GM19025 (cell line): ENCODE results near the gene NOC4L.
"Not testable (repeated sequence)": the region's sequence is repeated elsewhere in the genome, so short reads cannot be mapped to it uniquely, and the experiment has no call there.

ENCODE experiments used
- ATAC-seq: cut with Tn5 transposase; IDR thresholded peaks from one replicate; pipeline ENCODE4 v1.9.1; 2021; ENCODE audit warnings: mild to moderate bottlenecking, low read depth, moderate library complexity; ENCODE audit not compliant: unreplicated experiment

NOC4L gene

DNA sequence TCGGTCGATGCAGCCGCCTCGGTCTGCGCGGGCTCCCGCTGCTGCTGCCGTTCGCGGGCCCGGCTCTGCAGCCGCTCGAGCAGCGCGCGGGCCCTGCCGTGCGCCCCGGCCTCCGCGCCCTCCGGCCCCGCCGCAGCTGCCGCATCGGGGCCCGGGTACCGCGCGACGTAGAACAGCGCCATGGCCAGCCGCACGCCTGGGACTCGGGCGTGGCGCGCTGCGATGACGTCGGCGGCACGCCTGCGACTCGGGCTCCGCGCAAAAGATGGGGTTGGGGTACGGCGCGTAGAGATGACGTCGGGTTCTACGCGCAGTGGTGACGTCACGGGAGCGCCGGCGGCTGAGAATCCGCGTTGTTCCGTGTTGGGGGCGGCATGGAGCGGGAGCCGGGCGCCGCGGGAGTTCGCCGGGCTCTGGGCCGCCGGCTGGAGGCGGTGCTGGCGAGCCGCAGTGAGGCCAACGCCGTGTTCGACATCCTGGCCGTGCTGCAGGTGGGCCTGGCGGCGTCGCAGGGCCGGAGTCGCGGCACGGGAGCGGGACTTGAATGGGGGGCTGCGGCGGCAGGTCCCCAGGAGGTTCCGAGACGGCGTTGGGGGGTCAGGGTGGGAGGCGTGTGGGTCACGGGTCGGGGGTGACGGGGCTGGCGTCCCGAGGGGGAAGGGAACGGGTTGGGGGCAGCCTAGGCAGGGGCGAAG, at the start of gene NOC4L, which contains the start of gene DDX51:
TSS of gene NOC4L (plus strand) at position 343 of the 695 bp plus-strand sequence. CDS start at position 375, 32 bp downstream.
TSS of gene DDX51 (minus strand) at position 205 of the 695 bp plus-strand sequence. CDS start at position 182, 23 bp downstream.
- peak; percentile 90 for ATAC-seq

GRCh38 chr12:132095520-132096409, 48.5 kb upstream of the NOC4L start:
- ATAC-seq, result no peak

DNA sequence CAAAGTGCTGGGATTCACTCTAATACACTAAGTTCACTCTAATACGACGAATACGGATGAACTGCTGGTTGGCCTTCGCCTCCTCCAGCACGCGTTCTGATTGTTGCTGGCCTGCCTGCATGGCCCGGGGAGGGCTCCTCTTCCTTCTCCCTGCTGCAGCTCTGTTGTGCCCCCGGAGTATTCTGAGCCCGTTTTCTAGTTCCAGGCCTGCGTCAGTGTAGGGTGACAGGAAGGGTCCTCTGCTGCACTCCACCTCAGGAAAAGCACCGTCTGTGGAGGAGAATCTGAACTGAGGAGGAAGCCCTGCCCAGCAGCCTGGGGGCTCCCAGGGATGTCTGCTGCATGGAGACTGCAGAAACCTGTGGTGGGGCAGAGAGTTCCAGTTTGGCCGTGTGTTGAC, 44.5 kb upstream of the NOC4L start:
- ATAC-seq, result no peak

- ATAC-seq, result no peak
Observed at GRCh38 chr12:132100306-132101065, 43.8 kb upstream of the NOC4L start.

DNA sequence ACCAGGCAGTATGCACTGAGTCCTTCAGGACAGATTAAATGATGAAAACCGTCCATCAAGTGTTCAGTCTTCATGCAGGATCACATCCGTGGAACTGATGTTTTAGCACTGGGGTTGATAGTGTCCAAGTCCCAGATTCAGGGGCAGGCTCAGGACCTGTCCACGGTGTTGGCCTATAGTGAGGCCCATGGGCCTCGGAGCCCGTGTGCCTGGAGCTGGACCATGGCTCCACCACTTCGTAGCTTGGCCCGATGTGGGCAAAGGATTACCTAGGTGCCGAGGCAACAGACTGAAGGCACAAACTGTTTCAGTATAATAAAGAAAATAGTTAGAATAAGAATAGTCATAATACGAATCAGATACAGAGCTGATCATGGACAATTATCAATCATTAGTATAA, 42.0 kb upstream of the NOC4L start:
- no peak for ATAC-seq

GRCh38 chr12:132103072-132103471, 41.2 kb upstream of the NOC4L start:
- ATAC-seq, result not testable (repeated sequence)

DNA sequence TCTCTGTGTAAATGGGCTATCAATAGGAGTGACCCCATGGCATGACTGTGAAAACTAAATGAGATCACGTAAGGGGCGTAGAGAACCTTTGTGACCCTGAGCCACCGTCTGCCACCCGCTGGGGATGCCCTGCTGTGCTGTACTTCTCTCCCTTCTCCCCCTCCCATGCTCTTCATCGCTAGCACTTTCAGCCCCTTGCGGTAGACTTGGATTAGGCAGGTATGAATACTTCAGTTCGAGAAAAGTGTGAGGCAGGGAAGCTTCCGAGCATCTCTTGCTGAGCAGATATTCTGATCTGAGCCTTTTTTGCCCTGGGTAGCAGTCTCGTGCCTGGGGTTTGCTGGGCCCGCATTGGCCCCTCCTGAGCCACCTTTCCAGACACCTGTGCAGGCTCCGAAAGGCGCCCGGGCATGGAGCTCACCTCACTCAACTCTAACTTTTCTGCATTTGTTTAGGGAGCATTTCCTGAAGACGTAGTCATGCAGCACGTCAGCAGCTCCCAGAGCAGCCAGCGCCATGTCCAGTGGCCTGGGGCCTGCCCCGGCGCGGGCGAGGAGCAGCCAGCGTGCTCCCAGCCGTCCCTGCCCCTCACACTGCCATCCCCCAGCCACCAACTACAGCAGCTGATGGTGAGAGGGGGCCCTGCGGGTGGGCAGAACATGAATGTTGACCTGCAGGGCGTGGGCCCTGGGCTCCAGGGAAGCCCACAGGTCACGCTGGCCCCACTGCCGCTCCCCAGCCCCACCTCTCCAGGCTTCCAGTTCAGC, 40.5 kb upstream of the NOC4L start:
- ATAC-seq, result no peak

DNA sequence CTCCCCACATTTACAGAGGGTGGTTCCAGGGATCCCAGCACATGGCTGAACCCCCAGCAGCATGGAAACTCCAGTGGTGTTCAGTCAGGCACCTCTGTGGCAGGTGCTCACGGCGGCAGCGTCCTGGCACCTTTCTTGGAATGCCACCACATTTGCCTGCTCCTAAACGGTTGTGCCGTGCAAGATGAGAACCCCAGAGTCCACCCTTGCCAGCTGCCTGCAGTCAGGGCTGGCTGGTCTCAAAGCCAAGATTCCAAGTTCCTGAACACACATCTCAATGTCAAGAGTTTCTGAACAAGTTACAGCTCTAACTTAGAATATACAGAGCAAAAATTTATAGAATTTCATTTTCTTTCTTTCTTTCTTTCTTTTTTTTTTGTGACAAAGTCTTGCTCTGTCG, 38.8 kb upstream of the NOC4L start:
- no peak for ATAC-seq

DNA sequence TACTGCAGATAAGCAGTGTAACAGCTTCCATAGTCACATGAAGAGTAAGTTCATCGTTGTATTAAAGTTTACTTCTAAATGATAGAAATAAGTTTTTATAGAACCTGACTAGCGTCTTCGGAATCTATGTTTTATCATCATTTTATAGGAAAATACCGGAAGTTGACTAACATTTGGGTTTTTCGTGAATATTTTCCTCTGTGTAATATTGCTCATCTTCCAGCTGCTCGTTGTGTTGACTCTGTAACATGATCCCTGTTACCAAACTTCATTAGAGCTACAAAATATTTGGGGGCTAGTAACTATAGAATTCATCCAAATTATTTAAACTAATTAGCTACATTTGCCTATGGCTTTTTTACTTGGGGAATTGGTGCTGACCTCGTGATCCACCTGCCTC, 37.3 kb upstream of the NOC4L start:
- no peak for ATAC-seq

- no peak for ATAC-seq
Observed at GRCh38 chr12:132108211-132108832, 35.9 kb upstream of the NOC4L start.

GRCh38 chr12:132109741-132110140, 34.5 kb upstream of the NOC4L start:
- no peak for ATAC-seq

GRCh38 chr12:132110677-132111076, 33.6 kb upstream of the NOC4L start:
- no peak for ATAC-seq

- no peak for ATAC-seq
Observed at GRCh38 chr12:132111654-132112304, 32.5 kb upstream of the NOC4L start.

DNA sequence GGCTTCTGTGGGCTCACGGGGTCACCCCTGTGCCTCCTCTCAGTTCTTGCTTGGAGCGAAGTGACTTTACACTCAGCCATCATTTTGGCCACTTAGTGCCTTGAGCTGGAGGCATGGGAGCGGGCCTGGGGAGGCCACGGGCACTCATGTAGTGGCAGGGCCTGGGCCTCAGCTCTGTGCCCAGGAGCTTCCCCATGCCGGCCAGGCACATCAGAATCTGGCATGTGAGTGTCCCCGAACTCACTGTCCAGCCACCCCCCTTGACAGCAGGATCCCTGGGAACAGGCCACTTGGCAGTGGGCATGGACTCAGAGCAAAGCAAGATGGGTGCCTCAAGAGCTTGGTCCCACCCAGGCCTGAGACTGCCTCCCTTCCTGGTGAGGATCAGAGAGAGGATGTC, 29.6 kb upstream of the NOC4L start:
- no peak for ATAC-seq

- no peak for ATAC-seq
Observed at GRCh38 chr12:132115500-132115899, 28.8 kb upstream of the NOC4L start.

GRCh38 chr12:132116709-132117557, 27.3 kb upstream of the NOC4L start:
- ATAC-seq, result no peak

- no peak for ATAC-seq
Observed at GRCh38 chr12:132117558-132117875, 26.7 kb upstream of the NOC4L start.

DNA sequence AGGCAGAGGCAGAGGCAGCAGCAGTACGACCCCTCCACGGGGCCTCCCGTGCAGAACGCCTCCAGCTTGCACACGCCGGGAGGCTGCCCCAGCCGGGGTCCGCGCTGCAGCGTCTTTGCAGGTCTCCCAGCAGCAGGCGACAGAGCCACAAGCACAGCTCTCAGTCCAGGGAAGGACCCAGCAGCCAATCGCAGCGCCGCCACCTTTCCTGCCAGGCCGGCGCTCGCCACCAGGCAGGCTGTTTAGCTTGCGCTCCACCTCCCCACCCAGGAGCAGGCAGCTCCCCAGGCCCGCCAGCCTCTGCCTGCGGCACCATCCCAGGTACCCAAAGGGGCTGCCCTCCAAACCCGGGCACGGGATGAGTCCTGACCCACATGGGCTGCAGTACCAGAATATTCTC, 25.4 kb upstream of the NOC4L start:
- no peak for ATAC-seq
